GF-D8 (cell line): ENCODE results near the gene C11orf68.

Experiments
- DNase-seq: peaks from one replicate; lab custom pipeline; 2025; lab: John Stamatoyannopoulos, UW

C11orf68 gene

GRCh38 chr11:65871811-65872548, 46.9 kb downstream of the C11orf68 start:
- DNase-seq, result no peak

- DNase-seq, result peak; percentile 60
Observed at GRCh38 chr11:65870706-65871681, 47.9 kb downstream of the C11orf68 start.

- DNase-seq, result no peak
Observed at GRCh38 chr11:65870307-65870658, 48.6 kb downstream of the C11orf68 start.

GRCh38 chr11:65869643-65870306, 49.1 kb downstream of the C11orf68 start:
- DNase-seq, result no peak

- DNase-seq, result no peak
Observed at GRCh38 chr11:65868907-65869306, 50.0 kb downstream of the C11orf68 start.

GRCh38 chr11:65868076-65868667, 50.7 kb downstream of the C11orf68 start:
- DNase-seq, result no peak

GRCh38 chr11:65867284-65868071, 51.4 kb downstream of the C11orf68 start:
- no peak for DNase-seq
